HG03095 (cell line): ENCODE data around the gene SLC25A45.
A peak's percentile ranks its signal among the peaks of the same experiment; 100 is the strongest.
"Not testable (repeated sequence)": the region's sequence is repeated elsewhere in the genome, so short reads cannot be mapped to it uniquely, and the experiment has no call there.

ENCODE experiments used
- ATAC-seq: cut with Tn5 transposase; IDR thresholded peaks from one replicate; pipeline ENCODE4 v1.9.1; 2021; ENCODE audit warnings: moderate library complexity; ENCODE audit not compliant: unreplicated experiment

The SLC25A45 gene

GRCh38 chr11:65421794-65422632, 39.6 kb upstream of the SLC25A45 start:
- no peak for ATAC-seq

DNA sequence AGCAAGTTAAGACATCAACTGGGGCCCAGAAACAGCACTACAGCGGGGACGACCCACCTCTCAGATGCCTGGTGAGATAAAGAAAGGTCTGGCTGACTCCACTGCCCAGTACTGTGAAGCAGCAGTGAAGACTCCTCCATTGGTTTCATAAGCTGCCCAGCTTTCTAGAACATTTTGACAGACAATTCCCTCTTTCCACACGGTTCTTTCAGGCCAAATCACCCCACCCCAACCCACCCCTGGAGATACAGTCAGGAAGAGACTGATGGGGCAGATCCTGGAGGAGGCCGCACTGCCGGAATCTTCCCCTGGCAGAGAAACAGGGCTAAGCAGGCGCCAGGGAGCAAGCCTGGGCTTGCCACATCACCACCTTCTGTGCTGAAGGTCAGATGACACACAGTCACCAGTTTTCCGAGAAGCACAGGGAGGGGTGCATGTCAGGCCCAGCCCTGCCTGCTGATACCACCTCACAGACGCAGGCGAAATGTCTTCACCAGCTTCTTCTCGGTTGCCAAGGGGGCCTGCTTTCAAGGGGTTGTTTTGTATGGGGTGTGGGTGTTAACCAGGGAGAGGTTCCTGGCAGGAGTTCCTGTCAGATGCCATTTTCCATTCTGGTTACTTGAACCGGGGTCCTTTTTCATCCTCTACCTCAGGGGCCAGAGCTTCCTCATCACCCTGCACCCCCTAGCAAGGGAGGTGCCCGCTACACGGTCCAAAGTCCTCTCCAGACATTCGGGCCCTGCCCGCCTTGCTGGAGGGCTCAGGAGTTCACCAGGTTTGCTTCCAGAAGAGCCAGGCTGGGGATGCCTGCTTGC, 38.7 kb upstream of the SLC25A45 start:
- ATAC-seq, result no peak

DNA sequence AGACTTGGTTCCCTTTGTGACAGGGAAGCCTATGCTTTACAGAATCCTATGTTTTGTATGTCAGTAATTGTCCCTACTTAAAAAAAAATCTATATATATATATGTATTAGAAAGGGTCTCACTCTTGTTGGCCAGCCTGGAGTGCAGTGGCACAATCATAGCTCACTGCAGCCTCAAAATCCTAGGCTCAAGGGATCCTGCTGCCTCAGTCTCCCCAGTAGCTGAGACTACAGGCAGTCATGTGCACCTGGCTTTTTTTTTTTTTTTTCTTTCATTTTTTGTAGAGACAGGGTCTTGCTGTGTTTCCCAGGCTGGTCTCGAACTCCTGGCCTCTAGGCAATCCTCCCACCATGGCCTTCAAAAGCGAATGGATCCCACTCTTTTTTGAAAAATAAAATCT, 38.1 kb upstream of the SLC25A45 start:
- ATAC-seq, result no peak

- no peak for ATAC-seq
Measured at GRCh38 chr11:65419772-65420481, 37.5 kb upstream of the SLC25A45 start.

DNA sequence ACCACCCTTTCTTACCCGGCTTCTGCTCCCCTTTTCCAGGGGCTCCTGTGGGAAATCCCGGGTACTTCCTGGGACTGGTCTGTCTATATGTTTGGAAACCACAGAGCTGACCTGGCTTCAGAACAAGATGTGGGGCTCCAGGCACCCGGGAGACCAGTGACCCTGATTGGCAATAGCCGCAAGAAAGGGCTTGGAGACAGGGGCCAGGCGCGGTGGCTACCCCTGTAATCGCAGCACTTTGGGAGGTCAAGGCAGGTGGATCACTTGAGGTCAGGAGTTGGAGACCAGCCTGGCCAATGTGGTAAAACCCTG, 37.0 kb upstream of the SLC25A45 start:
- ATAC-seq, result no peak

DNA sequence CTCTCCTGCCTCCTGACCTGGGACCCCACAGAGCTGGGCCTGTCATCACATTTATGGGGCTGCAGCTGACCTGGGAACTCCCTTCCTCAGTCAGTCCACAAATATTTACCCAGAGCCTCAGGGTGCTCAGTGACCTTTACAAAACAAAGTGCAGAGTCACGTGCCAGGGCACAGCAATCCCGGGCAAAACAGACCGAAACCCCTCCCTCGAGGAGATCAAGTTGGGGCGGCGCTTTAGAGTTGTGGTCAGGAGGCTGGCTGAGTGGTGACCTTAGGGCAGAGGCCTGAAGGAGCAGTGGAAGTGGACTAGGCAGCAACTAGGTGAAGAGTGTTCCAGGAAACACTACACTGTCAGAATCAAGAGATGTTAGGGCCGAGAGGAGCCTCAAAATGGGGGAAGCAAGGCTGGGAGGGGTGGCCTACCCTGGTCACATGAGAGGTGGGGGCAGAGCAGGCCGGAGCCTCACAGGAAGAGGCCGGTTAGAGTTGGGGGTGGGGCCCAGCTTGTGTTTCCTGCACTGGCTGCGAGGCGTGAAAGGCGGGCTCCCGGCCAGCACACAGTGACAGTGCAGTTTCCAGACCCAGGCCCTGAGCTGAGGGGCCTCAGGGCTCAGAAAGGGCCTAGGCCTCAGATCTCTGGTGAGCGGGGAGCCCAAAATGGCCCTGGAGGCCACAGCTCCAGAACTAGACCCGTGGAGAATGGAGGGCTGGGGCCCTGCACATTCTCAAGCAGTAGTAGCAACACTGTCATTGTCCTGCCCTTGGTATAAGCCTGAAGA, 36.4 kb upstream of the SLC25A45 start:
- ATAC-seq, result peak; percentile 37

DNA sequence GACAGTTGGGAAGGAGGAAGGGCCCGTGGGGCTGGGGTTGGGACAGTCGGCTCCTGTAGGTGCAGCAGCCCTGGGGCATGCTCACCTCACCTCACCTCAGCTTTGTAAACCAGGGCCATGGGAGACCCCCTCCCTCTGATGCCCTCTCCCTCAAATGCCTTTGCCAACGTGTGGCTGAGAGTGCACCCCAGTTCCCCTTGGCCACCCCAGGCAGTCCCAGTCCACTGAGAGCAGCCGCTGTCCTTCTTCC, 35.9 kb upstream of the SLC25A45 start:
- ATAC-seq, result no peak

DNA sequence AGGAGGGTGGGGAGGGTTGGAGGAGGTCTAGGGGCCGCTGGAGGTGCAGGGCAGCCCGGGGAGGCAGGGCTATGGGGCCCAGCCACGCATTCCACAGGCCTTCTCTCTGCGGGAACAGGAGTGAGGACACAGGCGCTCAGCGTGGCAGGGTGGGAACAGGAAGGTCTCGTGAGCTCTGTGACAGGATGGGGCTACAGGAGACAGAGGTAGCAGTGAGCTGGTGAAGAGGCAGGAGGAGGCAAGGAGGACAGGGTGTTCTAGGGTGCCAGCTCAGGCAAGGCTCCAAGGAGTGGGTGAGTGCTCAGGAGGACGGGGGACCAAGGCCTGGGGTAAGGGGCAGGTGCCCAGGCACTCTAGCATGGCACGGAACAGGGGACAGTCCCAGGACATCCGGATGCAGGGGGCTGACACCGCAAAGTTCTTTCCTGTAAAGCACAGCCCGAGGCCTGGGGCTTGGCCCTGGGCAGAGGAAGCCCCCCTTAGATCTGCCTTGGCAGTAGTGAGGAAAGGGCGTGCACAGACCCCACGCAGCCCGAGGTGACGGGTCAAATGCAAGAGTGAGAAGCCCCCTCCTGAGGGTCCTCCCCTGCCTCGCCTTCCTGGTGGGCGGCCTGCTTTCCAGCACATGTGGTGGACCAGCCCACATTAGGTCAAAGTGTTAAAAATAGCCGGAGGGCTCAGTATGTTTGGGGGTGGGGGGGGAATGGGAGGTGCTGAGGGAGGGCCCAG, 35.4 kb upstream of the SLC25A45 start:
- ATAC-seq, result no peak

DNA sequence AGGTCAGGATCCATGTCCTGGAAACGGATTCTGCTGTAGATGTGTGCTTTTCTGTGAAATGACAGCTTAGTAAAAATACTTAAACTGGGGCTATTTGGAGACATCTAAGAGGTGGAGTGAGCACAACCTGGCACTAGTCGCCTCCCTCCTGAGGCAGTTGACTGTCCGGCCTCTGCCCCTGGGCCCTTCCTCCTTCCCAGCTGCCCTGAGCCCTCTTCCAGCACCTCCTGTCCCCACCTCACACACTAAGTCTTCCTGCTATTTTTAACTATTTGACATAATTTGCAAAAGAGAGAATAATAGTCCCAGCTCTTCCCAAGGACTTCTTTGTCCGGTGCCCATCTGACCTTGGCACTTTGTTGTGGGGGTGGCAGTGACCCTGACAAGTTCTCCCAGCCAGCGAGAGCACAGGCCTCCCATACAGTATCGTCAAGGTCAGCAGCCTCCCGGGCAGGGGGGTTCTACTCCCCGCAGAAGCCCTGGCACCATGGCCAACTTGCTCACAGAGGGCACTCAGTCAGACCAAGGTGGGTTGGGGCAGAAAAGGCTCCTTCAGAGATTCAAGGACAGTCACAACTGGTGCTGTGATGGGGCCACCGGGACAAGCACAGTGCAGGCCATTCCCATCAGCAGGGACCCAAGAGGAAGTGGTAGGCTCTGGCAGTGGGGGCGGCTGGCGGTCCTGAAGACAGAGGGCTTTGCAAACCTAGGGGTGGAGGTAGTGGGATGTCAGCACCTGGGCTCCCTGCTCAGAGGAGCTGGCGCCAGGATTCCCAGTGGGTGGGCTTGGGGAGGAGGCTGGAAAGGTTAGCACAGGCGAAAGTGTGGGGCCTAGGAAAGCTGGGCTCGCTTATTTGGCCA, 34.6 kb upstream of the SLC25A45 start:
- ATAC-seq, result no peak

DNA sequence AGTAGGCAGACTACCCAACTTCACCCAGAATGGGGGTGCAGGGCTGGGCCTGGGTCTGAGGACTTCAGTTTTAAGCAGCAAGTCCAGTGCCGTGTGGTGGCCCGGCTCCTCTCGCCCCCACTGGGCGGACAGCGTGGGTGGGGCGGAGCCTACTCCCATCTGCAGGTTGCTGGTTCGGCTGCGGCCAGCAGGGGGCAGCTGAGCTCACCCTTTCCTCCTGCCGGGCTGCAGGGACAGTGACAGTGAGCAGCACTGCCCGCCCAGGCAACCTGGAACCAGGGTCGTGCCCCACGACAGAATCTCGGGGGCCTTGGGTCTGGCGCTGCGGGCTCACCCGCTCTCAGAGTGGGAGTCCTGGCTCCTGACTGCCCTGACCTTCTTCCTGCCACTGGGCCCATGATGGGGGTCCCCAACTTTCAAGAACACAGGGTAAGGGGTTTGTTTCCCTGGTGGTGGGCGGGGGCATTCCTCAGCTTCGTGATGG, 33.9 kb upstream of the SLC25A45 start:
- peak; percentile 30 for ATAC-seq

GRCh38 chr11:65415499-65416340, 33.3 kb upstream of the SLC25A45 start:
- no peak for ATAC-seq

DNA sequence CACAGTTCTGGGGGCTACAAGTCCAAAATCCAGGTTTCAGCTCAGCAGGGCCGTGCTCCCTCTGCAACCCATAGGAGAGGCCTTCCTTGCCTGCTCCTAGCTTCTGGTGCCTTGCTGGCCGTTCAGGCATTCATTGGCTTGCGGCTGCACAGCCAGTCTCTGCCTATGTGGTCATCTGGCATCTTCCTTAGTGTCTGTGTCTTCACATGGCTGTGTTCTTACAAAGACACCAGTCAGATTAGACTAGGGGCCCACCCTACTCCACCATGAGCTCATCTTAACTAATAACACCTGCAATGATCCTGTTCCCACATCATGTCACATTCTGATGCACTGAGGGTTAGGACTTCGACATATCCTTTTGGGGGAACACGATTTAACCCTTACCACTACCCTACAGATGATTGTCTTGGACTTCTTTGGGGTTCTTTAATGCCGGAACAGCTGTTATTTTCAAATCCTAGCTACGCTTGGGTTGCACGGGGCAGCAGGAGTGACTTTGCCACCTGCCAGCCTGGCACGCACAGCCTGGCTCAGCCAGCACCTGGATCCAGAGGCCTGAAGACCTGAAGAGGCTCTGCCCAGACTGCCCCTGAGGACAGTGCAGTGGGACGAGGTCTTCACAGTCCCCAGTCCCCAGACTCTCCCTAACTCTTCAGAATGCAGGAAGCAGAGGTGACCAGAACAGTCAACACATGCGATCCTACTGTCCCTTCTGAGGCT, 32.5 kb upstream of the SLC25A45 start:
- ATAC-seq, result no peak

DNA sequence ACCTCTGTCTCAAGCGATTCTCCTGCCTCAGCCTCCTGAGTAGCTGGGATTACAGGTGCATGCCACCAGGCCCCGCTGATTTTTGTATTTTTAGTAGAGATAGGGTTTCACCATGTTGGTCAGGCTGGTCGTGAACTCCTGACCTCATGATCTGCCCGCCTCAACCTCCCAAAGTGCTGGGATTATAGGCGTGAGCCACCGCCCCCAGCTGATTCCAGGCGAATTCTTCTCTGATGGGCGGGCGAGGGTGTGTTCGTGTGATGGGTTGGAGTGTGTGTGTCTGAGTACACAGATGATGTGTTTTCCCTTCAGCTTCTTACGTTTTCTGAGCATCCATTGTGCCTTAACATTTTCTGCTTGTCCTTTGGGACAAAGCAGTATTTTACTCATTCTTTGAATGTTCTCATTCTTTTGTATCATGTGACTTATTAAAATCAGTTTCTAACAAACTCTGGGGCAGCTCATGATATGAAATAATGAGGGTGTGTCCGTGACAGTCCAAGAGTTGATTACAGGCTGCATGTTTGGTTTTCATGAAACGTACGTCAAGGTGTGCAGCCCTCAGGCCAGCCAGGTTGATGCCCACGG, 30.7 kb upstream of the SLC25A45 start:
- ATAC-seq, result not testable (repeated sequence)

- ATAC-seq, result no peak
Measured at GRCh38 chr11:65412271-65413076, 30.0 kb upstream of the SLC25A45 start.

GRCh38 chr11:65411681-65412070, 29.2 kb upstream of the SLC25A45 start:
- ATAC-seq, result no peak

GRCh38 chr11:65410936-65411680, 28.7 kb upstream of the SLC25A45 start:
- no peak for ATAC-seq
